ENCODE results near the gene OXER1.

OXER1 gene

GRCh38 chr2:42769583-42770287 lies 5.8 kb upstream of the OXER1 start:
- Mint-ChIP-seq H3K4me1 (peaks cover 5 to 10% of the 10 kb centered on the region in 2 donors), H3K27ac (no peak overlapping the region), H3K27me3 (no peaks in the 10 kb centered on the region)

GRCh38 chr2:42768706-42769256 lies 4.8 kb upstream of the OXER1 start:
- H3K4me1 Mint-ChIP-seq = peaks cover 3 to 10% of the 10 kb centered on the region in 2 donors
- no peak overlapping the region for H3K27ac Mint-ChIP-seq
- no peaks in the 10 kb centered on the region for H3K27me3 Mint-ChIP-seq
- no peak overlapping the region for H3K4me3 Mint-ChIP-seq
- ATAC-seq (replicated peaks) (no peak), DNase-seq (no peak)
- no peaks in the 10 kb centered on the region for H3K9me3 Mint-ChIP-seq
- peaks cover 0 to 2% of the 10 kb centered on the region in 2 donors for H3K36me3 Mint-ChIP-seq

More at GRCh38 chr2:42769583-42770287, 5.8 kb upstream of the OXER1 start:
- DNase-seq (no peak), ATAC-seq (replicated peaks) (no peak)
- Mint-ChIP-seq H3K4me3 (no peak overlapping the region), H3K36me3 (peaks cover 0 to 5% of the 10 kb centered on the region in 2 donors), H3K9me3 (no peaks in the 10 kb centered on the region)

- Mint-ChIP-seq H3K27me3 (no peaks in the 10 kb centered on the region), H3K27ac (no peak overlapping the region), H3K4me1 (peaks cover 5 to 10% of the 10 kb centered on the region in 2 donors), H3K36me3 (peaks cover 5 to 6% of the 10 kb centered on the region in 2 donors), H3K9me3 (no peaks in the 10 kb centered on the region), H3K4me3 (no peak overlapping the region)
- no peak for ATAC-seq (replicated peaks)
- DNase-seq = no peak
These were observed 4.2 kb upstream of the OXER1 start for GRCh38 chr2:42767899-42768705.

- DNase-seq (no peak), ATAC-seq (replicated peaks) (no peak)
- Mint-ChIP-seq H3K27me3 (no peaks in the 10 kb centered on the region), H3K27ac (peak overlapping the region; percentile 5), H3K36me3 (peaks cover 8 to 9% of the 10 kb centered on the region in 2 donors), H3K9me3 (no peaks in the 10 kb centered on the region), H3K4me1 (peaks cover 5 to 10% of the 10 kb centered on the region in 2 donors), H3K4me3 (no peak overlapping the region)
These were observed 3.4 kb upstream of the OXER1 start for GRCh38 chr2:42767080-42767898.

GRCh38 chr2:42765686-42766085 lies 1.8 kb upstream of the OXER1 start:
- DNase-seq (no peak), ATAC-seq (replicated peaks) (no peak)
- Mint-ChIP-seq H3K27ac (no peak overlapping the region), H3K4me3 (no peak overlapping the region), H3K36me3 (peaks cover 9 to 13% of the 10 kb centered on the region in 2 donors), H3K4me1 (peaks cover 5 to 10% of the 10 kb centered on the region in 2 donors), H3K27me3 (no peaks in the 10 kb centered on the region), H3K9me3 (no peaks in the 10 kb centered on the region)

- no peak for DNase-seq
- peaks cover 3 to 10% of the 10 kb centered on the region in 2 donors for H3K4me1 Mint-ChIP-seq
- H3K27ac Mint-ChIP-seq = no peak overlapping the region
- ATAC-seq (replicated peaks) = no peak
- H3K9me3 Mint-ChIP-seq = no peaks in the 10 kb centered on the region
- H3K36me3 Mint-ChIP-seq = peaks cover 9 to 13% of the 10 kb centered on the region in 2 donors
- H3K4me3 Mint-ChIP-seq = no peak overlapping the region
- no peaks in the 10 kb centered on the region for H3K27me3 Mint-ChIP-seq
These were observed 966 bp upstream of the OXER1 start for GRCh38 chr2:42764901-42765300.

- no peak for ATAC-seq (replicated peaks)
- Mint-ChIP-seq H3K4me3 (no peak overlapping the region), H3K9me3 (no peaks in the 10 kb centered on the region), H3K27ac (peak overlapping the region; percentile 75), H3K36me3 (peaks cover 9 to 17% of the 10 kb centered on the region in 2 donors), H3K4me1 (peaks cover 2 to 10% of the 10 kb centered on the region in 2 donors), H3K27me3 (no peaks in the 10 kb centered on the region)
- no peak for DNase-seq
These were observed 821 bp downstream of the OXER1 start for GRCh38 chr2:42762823-42763804.

- Mint-ChIP-seq H3K27me3 (no peaks in the 10 kb centered on the region), H3K4me3 (no peak overlapping the region), H3K27ac (no peak overlapping the region), H3K4me1 (peaks cover 3 to 13% of the 10 kb centered on the region in 2 donors), H3K9me3 (no peaks in the 10 kb centered on the region), H3K36me3 (peaks cover 9 to 17% of the 10 kb centered on the region in 2 donors)
- DNase-seq (no peak), ATAC-seq (replicated peaks) (no peak)
These were observed 1.8 kb downstream of the OXER1 start for GRCh38 chr2:42762155-42762554.

- H3K36me3 Mint-ChIP-seq = peaks cover 9 to 17% of the 10 kb centered on the region in 2 donors
- H3K27ac Mint-ChIP-seq = peak overlapping the region; percentile 60
- no peak for DNase-seq
- no peak for ATAC-seq (replicated peaks)
- H3K4me3 Mint-ChIP-seq = no peak overlapping the region
- peaks cover 6 to 19% of the 10 kb centered on the region in 2 donors for H3K4me1 Mint-ChIP-seq
- H3K27me3 Mint-ChIP-seq = no peaks in the 10 kb centered on the region
- no peaks in the 10 kb centered on the region for H3K9me3 Mint-ChIP-seq
These were observed 2.4 kb downstream of the OXER1 start for GRCh38 chr2:42761554-42761953.

GRCh38 chr2:42758751-42759150 lies 5.2 kb downstream of the OXER1 start:
- Mint-ChIP-seq H3K9me3 (no peaks in the 10 kb centered on the region), H3K36me3 (peaks cover 9 to 17% of the 10 kb centered on the region in 2 donors), H3K4me3 (no peak overlapping the region), H3K4me1 (peaks cover 27 to 31% of the 10 kb centered on the region in 2 donors), H3K27ac (no peak overlapping the region), H3K27me3 (no peaks in the 10 kb centered on the region)
- DNase-seq (no peak), ATAC-seq (replicated peaks) (no peak)

GRCh38 chr2:42757981-42758740 lies 5.8 kb downstream of the OXER1 start:
- no peak for ATAC-seq (replicated peaks)
- H3K27ac Mint-ChIP-seq = no peak overlapping the region
- no peaks in the 10 kb centered on the region for H3K27me3 Mint-ChIP-seq
- H3K36me3 Mint-ChIP-seq = peaks cover 4 to 12% of the 10 kb centered on the region in 2 donors
- H3K4me3 Mint-ChIP-seq = no peak overlapping the region
- no peak for DNase-seq
- H3K4me1 Mint-ChIP-seq = peaks cover 30 to 37% of the 10 kb centered on the region in 2 donors
- H3K9me3 Mint-ChIP-seq = no peaks in the 10 kb centered on the region

- no peak for ATAC-seq (replicated peaks)
These were observed 6.9 kb downstream of the OXER1 start for GRCh38 chr2:42756966-42757513.

More at GRCh38 chr2:42756966-42757513, 6.9 kb downstream of the OXER1 start:
- no peaks in the 10 kb centered on the region for H3K9me3 Mint-ChIP-seq
- no peak for DNase-seq
- peak overlapping the region; percentile 10 for H3K27ac Mint-ChIP-seq
- H3K36me3 Mint-ChIP-seq = peaks cover 0 to 8% of the 10 kb centered on the region in 2 donors
- peaks cover 41 to 48% of the 10 kb centered on the region in 2 donors for H3K4me1 Mint-ChIP-seq
- H3K27me3 Mint-ChIP-seq = no peaks in the 10 kb centered on the region
- H3K4me3 Mint-ChIP-seq = no peak overlapping the region
